ENCODE results near the gene EPHB2.
A peak's percentile ranks its signal among the peaks of the same experiment; 100 is the strongest.

EPHB2 gene

GRCh38 chr1:22879445-22879844 is 168.8 kb downstream of the EPHB2 start:
- Histone ChIP-seq H3K27ac (replicated peaks; ENCODE audit: low read length) (no peak overlapping the region), H3K4me1 (ENCODE audit: control insufficient read depth in 2 of 2, insufficient read depth in 1 of 2, low read depth in 1 of 2, low read length in 2 of 2) (peaks cover 20 to 32% of the 10 kb centered on the region in 2 donors), H4K8ac (ENCODE audit: low read depth, low read length) (peak overlapping the region; percentile 7), H4K91ac (ENCODE audit: low read depth, low read length, poor library complexity) (no peak overlapping the region), H3K4ac (ENCODE audit: low read length) (no peak overlapping the region), H3K4me3 (ENCODE audit: low read length in 2 of 2) (no peak overlapping the region), H3K9me3 (replicated peaks in 1 of 2; ENCODE audit: control insufficient read depth in 2 of 2, insufficient read depth in 1 of 2, low read depth in 1 of 2, low read length in 2 of 2) (no peaks in the 10 kb centered on the region), H2BK12ac (ENCODE audit: low read length) (peak overlapping the region; percentile 48), H3K36me3 (replicated peaks in 1 of 2; ENCODE audit: control insufficient read depth in 2 of 2, insufficient read depth in 2 of 2, low read length in 2 of 2) (peaks cover 0 to 3% of the 10 kb centered on the region in 2 donors), H2AFZ (ENCODE audit: low read length) (no peak overlapping the region), H3K79me1 (ENCODE audit: low read depth, low read length) (no peaks in the 10 kb centered on the region), H2AK5ac (ENCODE audit: low read depth, low read length) (peak overlapping the region; percentile 86), H2BK5ac (ENCODE audit: low read length) (no peak overlapping the region), H3K18ac (ENCODE audit: low read length) (peak overlapping the region; percentile 69), H3K14ac (ENCODE audit: low read length) (peak overlapping the region; percentile 92), H3K23ac (ENCODE audit: low read depth, low read length, poor library complexity) (no peak overlapping the region), H3K9ac (ENCODE audit: low read depth, low read length, poor library complexity) (no peak overlapping the region), H2BK15ac (ENCODE audit: low read length) (peak overlapping the region; percentile 41), H3K4me2 (ENCODE audit: insufficient read depth, low read length, poor library complexity, severe bottlenecking) (no peak overlapping the region), H2BK120ac (ENCODE audit: low read depth, low read length) (no peak overlapping the region), H3K27me3 (ENCODE audit: control insufficient read depth in 3 of 3, insufficient read depth in 3 of 3, low read depth in 1 of 3, low read length in 3 of 3) (no peaks in the 10 kb centered on the region)
- no peak for DNase-seq (ENCODE audit: low spot score)
- no CpG with 5 or more reads among the region's 3 CpGs for WGBS, 2 donors (ENCODE audit: extremely low coverage in 2 of 2, insufficient read length in 2 of 2, insufficient replicate concordance in 1 of 2)

GRCh38 chr1:22880174-22880601 is 169.5 kb downstream of the EPHB2 start:
- no peaks in the 10 kb centered on the region for H3K9me3 ChIP-seq (replicated peaks in 1 of 2; ENCODE audit: control insufficient read depth in 2 of 2, insufficient read depth in 1 of 2, low read depth in 1 of 2, low read length in 2 of 2)
- peaks cover 0 to 3% of the 10 kb centered on the region in 2 donors for H3K36me3 ChIP-seq (replicated peaks in 1 of 2; ENCODE audit: control insufficient read depth in 2 of 2, insufficient read depth in 2 of 2, low read length in 2 of 2)
- H2BK12ac ChIP-seq (ENCODE audit: low read length): peak overlapping the region; percentile 63
- peak overlapping the region; percentile 94 for H2AK5ac ChIP-seq (ENCODE audit: low read depth, low read length)
- no peak overlapping the region for H3K4ac ChIP-seq (ENCODE audit: low read length)
- H3K27ac ChIP-seq (replicated peaks; ENCODE audit: low read length): no peak overlapping the region
- no peak overlapping the region for H3K4me2 ChIP-seq (ENCODE audit: insufficient read depth, low read length, poor library complexity, severe bottlenecking)
- H3K27me3 ChIP-seq (ENCODE audit: control insufficient read depth in 3 of 3, insufficient read depth in 3 of 3, low read depth in 1 of 3, low read length in 3 of 3): no peaks in the 10 kb centered on the region
- no peak overlapping the region for H2AFZ ChIP-seq (ENCODE audit: low read length)
- no peak overlapping the region for H4K8ac ChIP-seq (ENCODE audit: low read depth, low read length)
- peak overlapping the region; percentile 48 for H3K23ac ChIP-seq (ENCODE audit: low read depth, low read length, poor library complexity)
- H4K91ac ChIP-seq (ENCODE audit: low read depth, low read length, poor library complexity): peak overlapping the region; percentile 49
- peaks cover 16 to 27% of the 10 kb centered on the region in 2 donors for H3K4me1 ChIP-seq (ENCODE audit: control insufficient read depth in 2 of 2, insufficient read depth in 1 of 2, low read depth in 1 of 2, low read length in 2 of 2)
- peak overlapping the region; percentile 72 for H2BK15ac ChIP-seq (ENCODE audit: low read length)
- H3K18ac ChIP-seq (ENCODE audit: low read length): peak overlapping the region; percentile 15
- WGBS, 2 donors (ENCODE audit: extremely low coverage in 2 of 2, insufficient read length in 2 of 2, insufficient replicate concordance in 1 of 2): no CpG with 5 or more reads among the region's 5 CpGs
- H3K79me1 ChIP-seq (ENCODE audit: low read depth, low read length): no peaks in the 10 kb centered on the region
- no peak for DNase-seq (ENCODE audit: low spot score)
- H3K4me3 ChIP-seq (ENCODE audit: low read length in 2 of 2): no peak overlapping the region
- H3K9ac ChIP-seq (ENCODE audit: low read depth, low read length, poor library complexity): peak overlapping the region; percentile 13
- H2BK120ac ChIP-seq (ENCODE audit: low read depth, low read length): no peak overlapping the region
- peak overlapping the region; percentile 28 for H2BK5ac ChIP-seq (ENCODE audit: low read length)
- H3K14ac ChIP-seq (ENCODE audit: low read length): no peak overlapping the region

DNA sequence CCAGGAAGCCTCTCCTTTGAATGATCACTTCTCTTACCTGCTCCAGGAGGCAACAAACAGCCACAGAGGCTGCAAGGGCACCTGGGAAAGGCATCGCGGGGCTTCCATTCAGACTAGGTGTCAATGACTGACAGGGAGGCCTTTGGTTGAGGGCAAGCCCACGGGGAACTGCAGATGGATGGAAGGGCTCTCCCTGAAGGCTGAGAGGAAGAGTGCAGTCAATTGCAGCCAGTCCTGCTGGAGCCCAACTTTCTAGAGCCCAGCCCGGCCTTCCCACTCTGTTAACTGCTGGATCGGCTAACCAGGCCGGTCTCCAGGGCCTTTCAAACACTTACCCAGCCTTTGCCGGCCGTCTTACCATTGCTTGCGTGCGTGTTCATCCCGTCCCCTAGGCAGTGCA is 172.8 kb downstream of the EPHB2 start:
- Histone ChIP-seq H2BK12ac (ENCODE audit: low read length) (peak overlapping the region; percentile 68), H2BK15ac (ENCODE audit: low read length) (peak overlapping the region; percentile 72), H3K18ac (ENCODE audit: low read length) (peak overlapping the region; percentile 88), H3K4ac (ENCODE audit: low read length) (no peak overlapping the region), H3K23ac (ENCODE audit: low read depth, low read length, poor library complexity) (peak overlapping the region; percentile 87), H3K27ac (replicated peaks; ENCODE audit: low read length) (no peak overlapping the region), H3K9ac (ENCODE audit: low read depth, low read length, poor library complexity) (no peak overlapping the region), H2BK5ac (ENCODE audit: low read length) (peak overlapping the region; percentile 49), H3K9me3 (replicated peaks in 1 of 2; ENCODE audit: control insufficient read depth in 2 of 2, insufficient read depth in 1 of 2, low read depth in 1 of 2, low read length in 2 of 2) (no peaks in the 10 kb centered on the region), H2BK120ac (ENCODE audit: low read depth, low read length) (no peak overlapping the region), H3K4me3 (ENCODE audit: low read length in 2 of 2) (no peak overlapping the region), H4K8ac (ENCODE audit: low read depth, low read length) (no peak overlapping the region), H2AFZ (ENCODE audit: low read length) (no peak overlapping the region), H3K4me2 (ENCODE audit: insufficient read depth, low read length, poor library complexity, severe bottlenecking) (no peak overlapping the region), H3K4me1 (ENCODE audit: control insufficient read depth in 2 of 2, insufficient read depth in 1 of 2, low read depth in 1 of 2, low read length in 2 of 2) (peaks cover 0 to 6% of the 10 kb centered on the region in 2 donors), H2AK5ac (ENCODE audit: low read depth, low read length) (peak overlapping the region; percentile 93), H3K79me1 (ENCODE audit: low read depth, low read length) (no peaks in the 10 kb centered on the region), H3K14ac (ENCODE audit: low read length) (peak overlapping the region; percentile 67), H4K91ac (ENCODE audit: low read depth, low read length, poor library complexity) (no peak overlapping the region), H3K27me3 (ENCODE audit: control insufficient read depth in 3 of 3, insufficient read depth in 3 of 3, low read depth in 1 of 3, low read length in 3 of 3) (no peaks in the 10 kb centered on the region), H3K36me3 (replicated peaks in 1 of 2; ENCODE audit: control insufficient read depth in 2 of 2, insufficient read depth in 2 of 2, low read length in 2 of 2) (peaks cover 0 to 3% of the 10 kb centered on the region in 2 donors)
- WGBS, 2 donors (ENCODE audit: extremely low coverage in 2 of 2, insufficient read length in 2 of 2, insufficient replicate concordance in 1 of 2): no CpG with 5 or more reads among the region's 11 CpGs
- DNase-seq (ENCODE audit: low spot score): no peak

DNA sequence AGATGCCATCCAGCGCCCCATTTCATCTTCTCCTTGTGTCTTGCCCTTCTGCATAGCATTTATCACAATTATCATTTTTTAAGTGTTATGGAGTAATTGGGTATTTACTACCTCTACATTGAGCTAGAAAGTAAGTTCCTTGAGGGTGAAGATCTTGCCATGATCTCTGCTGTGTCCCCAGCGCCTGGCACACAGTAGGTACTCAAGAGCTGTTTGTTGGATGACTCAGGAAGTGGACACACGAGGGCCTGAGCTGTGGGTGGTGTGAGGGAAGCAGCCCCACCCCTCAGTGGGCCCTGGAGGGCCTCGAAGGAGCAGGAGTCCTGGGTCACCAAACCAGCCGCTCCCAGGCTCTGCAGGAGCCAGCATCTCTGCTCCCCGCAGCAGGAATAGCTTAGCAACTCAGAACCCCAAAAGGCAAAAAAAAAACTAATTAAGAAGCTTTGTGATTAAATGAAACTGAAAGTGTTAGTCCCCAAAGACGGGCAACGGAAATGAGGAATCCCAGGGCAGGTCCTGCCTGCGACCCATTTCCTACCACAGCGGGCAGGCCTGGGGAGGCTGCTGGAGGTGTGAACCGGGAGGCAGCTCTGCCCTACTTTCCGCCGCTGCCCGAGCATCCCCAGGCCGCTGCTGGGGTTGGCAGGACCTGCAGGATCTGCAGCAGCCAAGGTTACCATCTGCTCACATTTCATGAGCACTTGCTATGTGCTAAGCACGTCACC is 174.3 kb downstream of the EPHB2 start:
- no peak overlapping the region for H3K4me2 ChIP-seq (ENCODE audit: insufficient read depth, low read length, poor library complexity, severe bottlenecking)
- no CpG with 5 or more reads among the region's 16 CpGs for WGBS, 2 donors (ENCODE audit: extremely low coverage in 2 of 2, insufficient read length in 2 of 2, insufficient replicate concordance in 1 of 2)

More for the DNA sequence above, 174.3 kb downstream of the EPHB2 start:
- H3K9me3 ChIP-seq (replicated peaks in 1 of 2; ENCODE audit: control insufficient read depth in 2 of 2, insufficient read depth in 1 of 2, low read depth in 1 of 2, low read length in 2 of 2): no peaks in the 10 kb centered on the region
- H3K36me3 ChIP-seq (replicated peaks in 1 of 2; ENCODE audit: control insufficient read depth in 2 of 2, insufficient read depth in 2 of 2, low read length in 2 of 2): peaks cover 0 to 3% of the 10 kb centered on the region in 2 donors
- H3K79me1 ChIP-seq (ENCODE audit: low read depth, low read length): no peaks in the 10 kb centered on the region
- no peak overlapping the region for H4K91ac ChIP-seq (ENCODE audit: low read depth, low read length, poor library complexity)
- no peak overlapping the region for H2BK5ac ChIP-seq (ENCODE audit: low read length)
- peaks cover 0 to 6% of the 10 kb centered on the region in 2 donors for H3K4me1 ChIP-seq (ENCODE audit: control insufficient read depth in 2 of 2, insufficient read depth in 1 of 2, low read depth in 1 of 2, low read length in 2 of 2)
- H3K14ac ChIP-seq (ENCODE audit: low read length): no peak overlapping the region
- no peak overlapping the region for H2BK120ac ChIP-seq (ENCODE audit: low read depth, low read length)
- no peak overlapping the region for H2BK15ac ChIP-seq (ENCODE audit: low read length)
- H3K4ac ChIP-seq (ENCODE audit: low read length): no peak overlapping the region
- no peak overlapping the region for H2AFZ ChIP-seq (ENCODE audit: low read length)
- DNase-seq (ENCODE audit: low spot score): no peak
- H3K27me3 ChIP-seq (ENCODE audit: control insufficient read depth in 3 of 3, insufficient read depth in 3 of 3, low read depth in 1 of 3, low read length in 3 of 3): no peaks in the 10 kb centered on the region
- no peak overlapping the region for H3K18ac ChIP-seq (ENCODE audit: low read length)
- H3K4me3 ChIP-seq (ENCODE audit: low read length in 2 of 2): no peak overlapping the region
- H2BK12ac ChIP-seq (ENCODE audit: low read length): no peak overlapping the region
- H4K8ac ChIP-seq (ENCODE audit: low read depth, low read length): no peak overlapping the region
- no peak overlapping the region for H2AK5ac ChIP-seq (ENCODE audit: low read depth, low read length)
- no peak overlapping the region for H3K9ac ChIP-seq (ENCODE audit: low read depth, low read length, poor library complexity)
- H3K27ac ChIP-seq (replicated peaks; ENCODE audit: low read length): no peak overlapping the region
- H3K23ac ChIP-seq (ENCODE audit: low read depth, low read length, poor library complexity): no peak overlapping the region

All from neuronal stem cell (in vitro differentiated cells).